ENCODE results near the gene ATIC. TPM values are rescaled to one million over a fixed set of nuclear protein-coding genes. Genes with fewer than 3 reads are reported as not detected.

The ATIC gene
- total and polyA plus RNA-seq, 10 donors = 50.5 to 165 (median 80.0) TPM

- WGBS, 5 donors = 84 to 95% (median 92%) methylated on average over 4 of the region's 4 CpGs
- TF ChIP-seq POLR2A (IDR thresholded peaks at IDR 0.05) (no peak), POLR2AphosphoS5 (IDR thresholded peaks at IDR 0.05) (no peak), CTCF (IDR thresholded peaks at IDR 0.05 in 8 of 11, conservative IDR thresholded peaks at IDR 0.05 in 3 of 11) (no peak)
Observed at GRCh38 chr2:215264374-215264773, 47.5 kb upstream of the ATIC start.

GRCh38 chr2:215269397-215270117, 42.3 kb upstream of the ATIC start:
- Histone ChIP-seq H3K27ac (no peak overlapping the region), H3K4me1 (peaks cover 0 to 7% (median 0%) of the 10 kb centered on the region in 6 donors), H3K4me3 (no peak overlapping the region), H3K27me3 (replicated peaks in 1 of 7) (no peaks in the 10 kb centered on the region), H3K9me3 (no peaks in the 10 kb centered on the region), H3K36me3 (no peaks in the 10 kb centered on the region)
- DNase-seq = no peak
- TF ChIP-seq POLR2A (IDR thresholded peaks at IDR 0.05) (no peak), POLR2AphosphoS5 (IDR thresholded peaks at IDR 0.05) (no peak), CTCF (IDR thresholded peaks at IDR 0.05 in 8 of 11, conservative IDR thresholded peaks at IDR 0.05 in 3 of 11) (peak; percentile 18 to 79 (median 58))
- intact Hi-C loops (cut with DNase I; ENCODE audit: low total_unique reads) = no loop called here
- whole genome bisulfite sequencing, 5 donors = 16 to 24% (median 21%) methylated on average over 12 of the region's 12 CpGs

More at GRCh38 chr2:215264374-215264773, 47.5 kb upstream of the ATIC start:
- no peaks in the 10 kb centered on the region for H3K9me3 ChIP-seq
- no peak for DNase-seq
- H3K27me3 ChIP-seq (replicated peaks in 1 of 7) = no peaks in the 10 kb centered on the region
- H3K4me1 ChIP-seq = peaks cover 0 to under 1% (median 0%) of the 10 kb centered on the region in 6 donors
- H3K36me3 ChIP-seq = no peaks in the 10 kb centered on the region
- intact Hi-C loops (cut with DNase I; ENCODE audit: low total_unique reads) = no loop called here
- H3K27ac ChIP-seq = no peak overlapping the region
- H3K4me3 ChIP-seq = no peak overlapping the region

- intact Hi-C loops (cut with DNase I; ENCODE audit: low total_unique reads) = no loop called here
- no peaks in the 10 kb centered on the region for H3K9me3 ChIP-seq
- H3K4me3 ChIP-seq = no peak overlapping the region
- DNase-seq = no peak
- H3K27ac ChIP-seq = no peak overlapping the region
- no peaks in the 10 kb centered on the region for H3K27me3 ChIP-seq (replicated peaks in 1 of 7)
- H3K36me3 ChIP-seq = no peaks in the 10 kb centered on the region
- 64 to 72% (median 66%) methylated on average over 4 of the region's 4 CpGs for WGBS, 5 donors
- H3K4me1 ChIP-seq = peaks cover 0 to 7% (median 0%) of the 10 kb centered on the region in 6 donors
- TF ChIP-seq POLR2A (IDR thresholded peaks at IDR 0.05) (no peak), CTCF (IDR thresholded peaks at IDR 0.05 in 8 of 11, conservative IDR thresholded peaks at IDR 0.05 in 3 of 11) (peak in 1 of 11 experiments; percentile 9), POLR2AphosphoS5 (IDR thresholded peaks at IDR 0.05) (no peak)
Observed at GRCh38 chr2:215270118-215270451, 41.8 kb upstream of the ATIC start.

- TF ChIP-seq POLR2A (IDR thresholded peaks at IDR 0.05) (no peak), POLR2AphosphoS5 (IDR thresholded peaks at IDR 0.05) (no peak)
- Histone ChIP-seq H3K27ac (no peak overlapping the region), H3K36me3 (no peaks in the 10 kb centered on the region), H3K9me3 (no peaks in the 10 kb centered on the region), H3K4me1 (peaks cover 0 to 7% (median 0%) of the 10 kb centered on the region in 6 donors), H3K4me3 (no peak overlapping the region), H3K27me3 (replicated peaks in 1 of 7) (no peaks in the 10 kb centered on the region)
- DNase-seq = no peak
- intact Hi-C loops (cut with DNase I; ENCODE audit: low total_unique reads) = no loop called here
- WGBS, 5 donors = 90 to 96% (median 95%) methylated on average over 2 of the region's 2 CpGs
Observed at GRCh38 chr2:215271446-215271845, 40.4 kb upstream of the ATIC start.
